ENCODE results near the gene MSMP.

The MSMP gene

GRCh38 chr9:35745569-35745968 lies 8.5 kb downstream of the MSMP start:
- Histone ChIP-seq H3K27me3 (ENCODE audit: insufficient read depth, poor library complexity, severe bottlenecking) (no peaks in the 10 kb centered on the region), H3K4me3 (replicated peaks; ENCODE audit: insufficient read depth, low read length) (no peak overlapping the region), H3K27ac (replicated peaks) (no peak overlapping the region)
- no peak for DNase-seq (ENCODE audit: low read depth in 1 of 2, low spot score in 1 of 2)
- no peak for TF ChIP-seq GABPA (IDR thresholded peaks at IDR 0.05; ENCODE audit: low read depth)
- no peak for TF ChIP-seq POLR2AphosphoS5 (IDR thresholded peaks at IDR 0.05; ENCODE audit: low read depth)
- no peak for TF ChIP-seq SPI1 (IDR thresholded peaks at IDR 0.05; ENCODE audit: borderline replicate concordance, low read depth)
- TF ChIP-seq REST (IDR thresholded peaks at IDR 0.05; ENCODE audit: insufficient replicate concordance, low read depth): no peak
- TF ChIP-seq CTCF (IDR thresholded peaks at IDR 0.05; ENCODE audit: insufficient read depth, low read length): no peak

GRCh38 chr9:35743880-35744518 lies 10.1 kb downstream of the MSMP start:
- H3K27ac ChIP-seq (replicated peaks): no peak overlapping the region
- no peak for DNase-seq (ENCODE audit: low read depth in 1 of 2, low spot score in 1 of 2)
- TF ChIP-seq POLR2AphosphoS5 (IDR thresholded peaks at IDR 0.05; ENCODE audit: low read depth) (no peak), REST (IDR thresholded peaks at IDR 0.05; ENCODE audit: insufficient replicate concordance, low read depth) (no peak), CTCF (IDR thresholded peaks at IDR 0.05; ENCODE audit: insufficient read depth, low read length) (no peak), SPI1 (IDR thresholded peaks at IDR 0.05; ENCODE audit: borderline replicate concordance, low read depth) (no peak), GABPA (IDR thresholded peaks at IDR 0.05; ENCODE audit: low read depth) (no peak)
- H3K27me3 ChIP-seq (ENCODE audit: insufficient read depth, poor library complexity, severe bottlenecking): no peaks in the 10 kb centered on the region
- no peak overlapping the region for H3K4me3 ChIP-seq (replicated peaks; ENCODE audit: insufficient read depth, low read length)

- H3K27me3 ChIP-seq (ENCODE audit: insufficient read depth, poor library complexity, severe bottlenecking): no peaks in the 10 kb centered on the region
- TF ChIP-seq SPI1 (IDR thresholded peaks at IDR 0.05; ENCODE audit: borderline replicate concordance, low read depth) (peak; percentile 28; the same call in 1 of the 2 replicates), POLR2AphosphoS5 (IDR thresholded peaks at IDR 0.05; ENCODE audit: low read depth) (no peak)
- H3K27ac ChIP-seq (replicated peaks): no peak overlapping the region
- DNase-seq (ENCODE audit: low read depth in 1 of 2, low spot score in 1 of 2): peak in 1 of 2 experiments; percentile 26
- H3K4me3 ChIP-seq (replicated peaks; ENCODE audit: insufficient read depth, low read length): no peak overlapping the region
Measured at GRCh38 chr9:35743452-35743851, 10.6 kb downstream of the MSMP start.

- H3K27me3 ChIP-seq (ENCODE audit: insufficient read depth, poor library complexity, severe bottlenecking): no peaks in the 10 kb centered on the region
- TF ChIP-seq CTCF (IDR thresholded peaks at IDR 0.05; ENCODE audit: insufficient read depth, low read length) (no peak), REST (IDR thresholded peaks at IDR 0.05; ENCODE audit: insufficient replicate concordance, low read depth) (no peak), GABPA (IDR thresholded peaks at IDR 0.05; ENCODE audit: low read depth) (no peak), SPI1 (IDR thresholded peaks at IDR 0.05; ENCODE audit: borderline replicate concordance, low read depth) (no peak), POLR2AphosphoS5 (IDR thresholded peaks at IDR 0.05; ENCODE audit: low read depth) (no peak)
- H3K27ac ChIP-seq (replicated peaks): no peak overlapping the region
- no peak overlapping the region for H3K4me3 ChIP-seq (replicated peaks; ENCODE audit: insufficient read depth, low read length)
- no peak for DNase-seq (ENCODE audit: low read depth in 1 of 2, low spot score in 1 of 2)
Measured at GRCh38 chr9:35741740-35742139, 12.3 kb downstream of the MSMP start.
